WTC11 (cell line): ENCODE data around the gene CRY2. TPM values are rescaled to one million over a fixed set of nuclear protein-coding genes. Genes with fewer than 3 reads are reported as not detected.

Source experiments
- ATAC-seq: fragments of 200-7000 bp; cut with Tn5 transposase; 2 replicates; pipeline ENCODE4 v1.10.0; 2021; ENCODE audit warnings: mild to moderate bottlenecking, moderate library complexity
- CTCF ChIA-PET: fragments of 300-600 bp; sonication (Branson Sonifier 250); formaldehyde crosslinking; loops from one replicate; lab custom pipeline; 2021; ENCODE audit warnings: antibody characterized with exemption; lab: Charles Lee
- POLR2A ChIA-PET: fragments of 350-600 bp; sonication (Branson Sonifier 250); formaldehyde crosslinking; loops from one replicate; lab custom pipeline; 2021; ENCODE audit warnings: antibody characterized with exemption; lab: Charles Lee
- DNase-seq: peaks from one replicate; pipeline ENCODE4 v3.0.0; 2021; ENCODE audit warnings: low spot score
- H3K27ac Mint-ChIP-seq: 2 replicates; pipeline ENCODE4 v1.8.0; 2021; ENCODE audit warnings: mixed read lengths
- H3K27me3 Mint-ChIP-seq: 2 replicates; pipeline ENCODE4 v1.8.0; 2021; ENCODE audit warnings: low read depth, mild to moderate bottlenecking, moderate library complexity, mixed read lengths
- H3K36me3 Mint-ChIP-seq: 2 replicates; pipeline ENCODE4 v1.8.0; 2021; ENCODE audit warnings: mixed read lengths
- H3K4me1 Mint-ChIP-seq: 2 replicates; pipeline ENCODE4 v1.8.0; 2022; ENCODE audit warnings: mixed read lengths
- H3K4me3 Mint-ChIP-seq: 2 replicates; pipeline ENCODE4 v1.8.0; 2021; ENCODE audit warnings: mild to moderate bottlenecking, moderate library complexity, mixed read lengths
- H3K9me3 Mint-ChIP-seq: 2 replicates; pipeline ENCODE4 v1.8.0; 2021; ENCODE audit warnings: mixed read lengths
- CREM ChIP-seq: sonication (generic); formaldehyde crosslinking; IDR thresholded peaks from 2 replicates; pipeline ENCODE4 v1.8.1; 2022; ENCODE audit warnings: mild to moderate bottlenecking, missing genetic modification reagents, moderate library complexity
- ERG ChIP-seq: fragments of 250-450 bp; sonication (Bioruptor Pico); IDR thresholded peaks from 2 replicates; pipeline ENCODE4 v1.8.0; 2021; ENCODE audit warnings: mild to moderate bottlenecking
- ETV6 ChIP-seq: sonication (generic); formaldehyde crosslinking; IDR thresholded peaks from 2 replicates; pipeline ENCODE4 v1.8.1; 2022; ENCODE audit warnings: mild to moderate bottlenecking, missing genetic modification reagents
- FOXK1 ChIP-seq: sonication (generic); formaldehyde crosslinking; IDR thresholded peaks from 2 replicates; pipeline ENCODE4 v1.8.0; 2022; ENCODE audit warnings: mild to moderate bottlenecking, moderate library complexity, missing genetic modification reagents
- FOXP1 ChIP-seq: sonication (generic); formaldehyde crosslinking; IDR thresholded peaks from 2 replicates; pipeline ENCODE4 v1.8.0; 2022; ENCODE audit warnings: missing genetic modification reagents, mild to moderate bottlenecking, moderate library complexity, borderline replicate concordance
- IRF2 ChIP-seq: sonication (generic); formaldehyde crosslinking; IDR thresholded peaks from 2 replicates; pipeline ENCODE4 v1.8.0; 2022; ENCODE audit warnings: low read depth, missing genetic modification reagents, borderline replicate concordance
- NFYB ChIP-seq: sonication (generic); formaldehyde crosslinking; conservative IDR thresholded peaks from 2 replicates; pipeline ENCODE4 v1.8.0; 2022; ENCODE audit warnings: low read depth, missing genetic modification reagents
- NR1H2 ChIP-seq: sonication (generic); formaldehyde crosslinking; IDR thresholded peaks from 2 replicates; pipeline ENCODE4 v1.9.0; 2021; ENCODE audit warnings: mild to moderate bottlenecking, moderate library complexity, missing genetic modification reagents
- NR2C2 ChIP-seq: sonication (generic); formaldehyde crosslinking; IDR thresholded peaks from 2 replicates; pipeline ENCODE4 v1.8.0; 2022; ENCODE audit warnings: mild to moderate bottlenecking, missing genetic modification reagents
- SMAD4 ChIP-seq: sonication (generic); formaldehyde crosslinking; IDR thresholded peaks from 2 replicates; pipeline ENCODE4 v1.8.0; 2022; ENCODE audit warnings: mild to moderate bottlenecking, missing genetic modification reagents
- SOX15 ChIP-seq: fragments of 250-450 bp; sonication (Bioruptor Pico); IDR thresholded peaks from 2 replicates; pipeline ENCODE4 v1.9.0; 2021; ENCODE audit warnings: mild to moderate bottlenecking
- SP1 ChIP-seq: sonication (generic); formaldehyde crosslinking; conservative IDR thresholded peaks from 2 replicates; pipeline ENCODE4 v1.8.1; 2022; ENCODE audit warnings: missing genetic modification reagents
- ZNF317 ChIP-seq: sonication (generic); formaldehyde crosslinking; IDR thresholded peaks from 2 replicates; pipeline ENCODE4 v1.8.1; 2023; ENCODE audit warnings: low read depth, mild to moderate bottlenecking, moderate library complexity, missing genetic modification reagents, borderline replicate concordance
- ZNF423 ChIP-seq: fragments of 250-450 bp; sonication (Bioruptor Pico); IDR thresholded peaks from 2 replicates; pipeline ENCODE4 v2.1.2; 2022; ENCODE audit warnings: mild to moderate bottlenecking, moderate library complexity
- total RNA-seq: library from RNA; stranded (reverse); gene quantifications from 3 replicates; pipeline ENCODE4 v1.2.3, GENCODE V29; 2021
- TF ChIP-seq, protein P1 (sequence below): fragments of 250-450 bp; sonication (Bioruptor Pico); conservative IDR thresholded peaks from 2 replicates; pipeline ENCODE4 v1.9.0; 2021; ENCODE audit warnings: mild to moderate bottlenecking
- TF ChIP-seq, protein P2 (sequence below): sonication (generic); formaldehyde crosslinking; IDR thresholded peaks from 2 replicates; pipeline ENCODE4 v1.8.1; 2022; ENCODE audit warnings: low read depth, mild to moderate bottlenecking, moderate library complexity, missing genetic modification reagents, borderline replicate concordance
- TF ChIP-seq, protein P3 (sequence below): sonication (generic); formaldehyde crosslinking; IDR thresholded peaks from 2 replicates; pipeline ENCODE4 v1.8.1; 2023; ENCODE audit warnings: mild to moderate bottlenecking, moderate library complexity, missing genetic modification reagents
- TF ChIP-seq, protein P4 (sequence below): sonication (generic); formaldehyde crosslinking; IDR thresholded peaks from 2 replicates; pipeline ENCODE4 v1.8.1; 2022; ENCODE audit warnings: mild to moderate bottlenecking, moderate library complexity, missing genetic modification reagents
- TF ChIP-seq, protein P5 (sequence below): sonication (generic); formaldehyde crosslinking; IDR thresholded peaks from 2 replicates; pipeline ENCODE4 v1.8.1; 2023; ENCODE audit warnings: mild to moderate bottlenecking, missing genetic modification reagents, moderate library complexity

Gene CRY2
- total RNA-seq, 1 experiment from 2014 or later: 18.3 TPM

DNA sequence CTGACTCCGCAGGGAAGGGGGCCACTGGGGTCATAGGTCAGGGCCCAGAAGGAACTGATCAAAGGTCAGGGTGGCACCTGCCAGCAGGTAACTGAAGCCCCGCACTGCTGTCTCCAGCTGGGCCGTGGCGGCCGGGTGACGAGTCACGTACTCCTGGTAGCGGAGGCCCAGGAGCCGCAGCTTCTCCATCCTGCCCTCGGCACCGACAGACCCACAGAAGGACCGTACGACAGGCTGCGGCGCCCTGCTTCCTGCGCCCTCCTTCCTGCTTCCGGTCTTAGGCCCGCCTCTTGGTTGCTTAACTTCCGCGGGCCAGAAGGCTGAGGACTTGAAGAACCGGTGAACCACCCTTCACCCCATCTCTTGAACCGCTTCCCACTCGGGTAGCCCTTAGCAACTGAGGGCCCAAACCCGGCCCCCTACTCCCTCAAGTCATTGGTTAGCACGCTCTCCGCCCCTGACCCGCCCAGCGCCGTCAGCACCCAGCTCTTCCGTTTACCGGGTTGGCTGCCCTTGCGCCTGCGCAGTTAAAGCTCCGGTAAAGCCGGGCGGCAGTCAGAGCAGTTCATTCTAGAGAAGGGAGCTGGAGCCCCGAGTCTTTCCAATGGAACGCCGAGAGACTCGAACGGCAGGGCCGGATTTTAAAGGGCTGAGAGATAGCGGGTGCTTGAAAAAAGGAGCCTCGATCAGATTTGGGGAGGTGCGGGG, 70.5 kb downstream of the CRY2 start, which contains the start of gene PEX16 (continued):
- TF ChIP-seq ZNF317 (CRISPR knock-in tag) (no peak), ERG (CRISPR knock-in tag) (no peak), NR2C2 (CRISPR knock-in tag) (0 out of 2 replicates have a peak, but pooled peaks have one; percentile 44), NFYB (no peak), SMAD4 (CRISPR knock-in tag) (no peak)
- TF ChIP-seq, protein P1, sequence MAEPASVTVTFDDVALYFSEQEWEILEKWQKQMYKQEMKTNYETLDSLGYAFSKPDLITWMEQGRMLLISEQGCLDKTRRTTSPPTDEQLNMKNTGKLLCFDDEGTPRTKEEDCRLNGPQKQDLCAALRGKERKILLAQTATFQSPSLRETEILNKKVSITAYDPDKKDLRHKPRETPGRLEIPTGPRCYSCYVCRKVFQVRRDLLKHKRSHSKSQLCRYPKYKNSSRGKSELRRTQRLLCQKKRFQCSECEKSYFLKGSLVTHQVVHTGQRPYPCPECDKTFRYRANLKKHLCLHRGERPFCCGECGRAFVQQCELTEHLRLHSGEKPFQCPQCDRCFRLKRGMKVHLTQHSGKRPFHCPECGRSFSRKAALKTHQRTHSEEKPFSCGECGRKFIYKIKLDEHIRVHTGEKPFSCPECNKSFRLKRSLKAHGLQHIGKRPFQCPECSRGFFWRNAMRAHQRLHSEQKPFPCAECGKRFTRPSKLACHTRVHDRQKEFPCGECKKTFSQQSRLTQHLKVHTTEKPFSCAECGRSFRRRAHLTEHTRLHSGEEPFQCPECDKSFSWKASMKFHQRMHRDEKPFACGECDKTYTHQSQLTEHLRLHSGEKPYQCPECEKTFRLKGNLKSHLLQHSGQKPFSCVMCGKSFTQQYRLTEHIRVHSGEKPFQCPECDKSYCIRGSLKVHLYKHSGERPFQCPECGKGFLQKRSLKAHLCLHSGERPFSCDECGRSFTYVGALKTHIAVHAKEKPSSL (CRISPR knock-in tag): no peak
- TF ChIP-seq, protein P2, sequence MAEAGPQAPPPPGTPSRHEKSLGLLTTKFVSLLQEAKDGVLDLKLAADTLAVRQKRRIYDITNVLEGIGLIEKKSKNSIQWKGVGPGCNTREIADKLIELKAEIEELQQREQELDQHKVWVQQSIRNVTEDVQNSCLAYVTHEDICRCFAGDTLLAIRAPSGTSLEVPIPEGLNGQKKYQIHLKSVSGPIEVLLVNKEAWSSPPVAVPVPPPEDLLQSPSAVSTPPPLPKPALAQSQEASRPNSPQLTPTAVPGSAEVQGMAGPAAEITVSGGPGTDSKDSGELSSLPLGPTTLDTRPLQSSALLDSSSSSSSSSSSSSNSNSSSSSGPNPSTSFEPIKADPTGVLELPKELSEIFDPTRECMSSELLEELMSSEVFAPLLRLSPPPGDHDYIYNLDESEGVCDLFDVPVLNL (CRISPR knock-in tag): no peak
- TF ChIP-seq, protein P3, sequence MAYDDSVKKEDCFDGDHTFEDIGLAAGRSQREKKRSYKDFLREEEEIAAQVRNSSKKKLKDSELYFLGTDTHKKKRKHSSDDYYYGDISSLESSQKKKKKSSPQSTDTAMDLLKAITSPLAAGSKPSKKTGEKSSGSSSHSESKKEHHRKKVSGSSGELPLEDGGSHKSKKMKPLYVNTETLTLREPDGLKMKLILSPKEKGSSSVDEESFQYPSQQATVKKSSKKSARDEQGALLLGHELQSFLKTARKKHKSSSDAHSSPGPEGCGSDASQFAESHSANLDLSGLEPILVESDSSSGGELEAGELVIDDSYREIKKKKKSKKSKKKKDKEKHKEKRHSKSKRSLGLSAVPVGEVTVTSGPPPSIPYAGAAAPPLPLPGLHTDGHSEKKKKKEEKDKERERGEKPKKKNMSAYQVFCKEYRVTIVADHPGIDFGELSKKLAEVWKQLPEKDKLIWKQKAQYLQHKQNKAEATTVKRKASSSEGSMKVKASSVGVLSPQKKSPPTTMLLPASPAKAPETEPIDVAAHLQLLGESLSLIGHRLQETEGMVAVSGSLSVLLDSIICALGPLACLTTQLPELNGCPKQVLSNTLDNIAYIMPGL: no peak
- TF ChIP-seq, protein P4, sequence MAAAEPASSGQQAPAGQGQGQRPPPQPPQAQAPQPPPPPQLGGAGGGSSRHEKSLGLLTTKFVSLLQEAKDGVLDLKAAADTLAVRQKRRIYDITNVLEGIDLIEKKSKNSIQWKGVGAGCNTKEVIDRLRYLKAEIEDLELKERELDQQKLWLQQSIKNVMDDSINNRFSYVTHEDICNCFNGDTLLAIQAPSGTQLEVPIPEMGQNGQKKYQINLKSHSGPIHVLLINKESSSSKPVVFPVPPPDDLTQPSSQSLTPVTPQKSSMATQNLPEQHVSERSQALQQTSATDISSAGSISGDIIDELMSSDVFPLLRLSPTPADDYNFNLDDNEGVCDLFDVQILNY (CRISPR knock-in tag): no peak
- TF ChIP-seq, protein P5, sequence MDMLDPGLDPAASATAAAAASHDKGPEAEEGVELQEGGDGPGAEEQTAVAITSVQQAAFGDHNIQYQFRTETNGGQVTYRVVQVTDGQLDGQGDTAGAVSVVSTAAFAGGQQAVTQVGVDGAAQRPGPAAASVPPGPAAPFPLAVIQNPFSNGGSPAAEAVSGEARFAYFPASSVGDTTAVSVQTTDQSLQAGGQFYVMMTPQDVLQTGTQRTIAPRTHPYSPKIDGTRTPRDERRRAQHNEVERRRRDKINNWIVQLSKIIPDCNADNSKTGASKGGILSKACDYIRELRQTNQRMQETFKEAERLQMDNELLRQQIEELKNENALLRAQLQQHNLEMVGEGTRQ: no peak

GRCh38 chr11:45918331-45918941, 71.2 kb downstream of the CRY2 start:
- H3K4me1 Mint-ChIP-seq: peaks cover 32% of the 10 kb centered on the region
- ATAC-seq (peak; percentile 23), DNase-seq (peak; percentile 80)
- ChIA-PET POLR2A (interaction anchor here (0.7 to 1.7 kb wide), 9 partner anchors 12 to 325 kb away, joined by 3 to 8 read pairs (median 4); no protein-coding TSS in a partner anchor), CTCF (interaction anchor here (0.9 to 1.7 kb wide), 9 partner anchors 19 to 147 kb away, joined by 3 to 17 read pairs (median 4); partner anchors contain the start of gene CRY2)
- peak overlapping the region; percentile 96 for H3K27ac Mint-ChIP-seq
- no peaks in the 10 kb centered on the region for H3K9me3 Mint-ChIP-seq
- TF ChIP-seq NFYB: 0 out of 2 replicates have a peak, but pooled peaks have one; percentile 43
- TF ChIP-seq ZNF423 (CRISPR knock-in tag): peak; percentile 92
- TF ChIP-seq, protein P3: 0 out of 2 replicates have a peak, but pooled peaks have one; percentile 50
- 0 out of 2 replicates have a peak, but pooled peaks have one; percentile 41 for TF ChIP-seq ETV6 (CRISPR knock-in tag)
- peak; percentile 23; the same call in 1 of the 2 replicates for TF ChIP-seq FOXP1 (CRISPR knock-in tag)
- no peak for TF ChIP-seq NR1H2
- TF ChIP-seq CREM (CRISPR knock-in tag): 0 out of 2 replicates have a peak, but pooled peaks have one; percentile 4
- TF ChIP-seq FOXK1 (CRISPR knock-in tag): 0 out of 2 replicates have a peak, but pooled peaks have one; percentile 51
- TF ChIP-seq SOX15: no peak
- no peak for TF ChIP-seq IRF2 (CRISPR knock-in tag)
- TF ChIP-seq SP1: peak; percentile 42; the same call in 1 of the 2 replicates
- H3K36me3 Mint-ChIP-seq: peaks cover 3% of the 10 kb centered on the region; the same call in 1 of the 2 replicates
- peak overlapping the region; percentile 93 for H3K4me3 Mint-ChIP-seq
- H3K27me3 Mint-ChIP-seq: peaks cover 2% of the 10 kb centered on the region; the same call in 1 of the 2 replicates
